Measurements from ENCODE around the gene ESF1.

- TF ChIP-seq JUN (CRISPR knock-in tag; IDR thresholded peaks at IDR 0.05) (no peak), CTCF (IDR thresholded peaks at IDR 0.05) (no peak), TEAD4 (CRISPR knock-in tag; IDR thresholded peaks at IDR 0.05) (no peak), CREM (CRISPR knock-in tag; IDR thresholded peaks at IDR 0.05) (no peak), CBFB (CRISPR knock-in tag; IDR thresholded peaks at IDR 0.05; ENCODE audit: low read depth) (no peak), SMAD3 (CRISPR knock-in tag; IDR thresholded peaks at IDR 0.05; ENCODE audit: borderline replicate concordance) (no peak), MAX (CRISPR knock-in tag; IDR thresholded peaks at IDR 0.05) (no peak), TEAD1 (CRISPR knock-in tag; IDR thresholded peaks at IDR 0.05) (no peak), RORB (CRISPR knock-in tag; IDR thresholded peaks at IDR 0.05) (no peak), ARID4B (CRISPR knock-in tag; IDR thresholded peaks at IDR 0.05; ENCODE audit: borderline replicate concordance) (no peak)
These were observed 90.1 kb downstream of the ESF1 start for GRCh38 chr20:13694420-13695150.
